B cell (primary cell): ENCODE measurements around the gene NAT10. TPM values are rescaled to one million over a fixed set of nuclear protein-coding genes. Genes with fewer than 3 reads are reported as not detected.

Experiments used
- ATAC-seq: fragments of 200-7000 bp; cut with Tn5 transposase; one replicate; pipeline ENCODE4 v1.10.0; 2021; ENCODE audit warnings: low read depth, mild to moderate bottlenecking, moderate number of reproducible peaks, moderate library complexity
- CTCF ChIA-PET: fragments of 350-600 bp; sonication (Branson Sonifier 250); formaldehyde crosslinking; loops from one replicate; lab custom pipeline; 2021; ENCODE audit warnings: antibody characterized with exemption, inconsistent platforms; lab: Charles Lee
- POLR2A ChIA-PET: fragments of 350-600 bp; sonication (Branson Sonifier 250); formaldehyde crosslinking; loops from one replicate; lab custom pipeline; 2021; ENCODE audit warnings: antibody characterized with exemption; lab: Charles Lee
- DNase-seq: peaks from one replicate; pipeline ENCODE4 v3.0.0; 2013
- H2AFZ ChIP-seq: 2 replicates; pipeline ENCODE4 v1.6.1; 2012; ENCODE audit warnings: mild to moderate bottlenecking, low read depth, low read length; ENCODE audit not compliant: insufficient read depth, poor library complexity, severe bottlenecking
- H3K27ac ChIP-seq, 2 donors: 1 replicate in 1 of 2; 2 replicates in 1 of 2; pipeline ENCODE4 v1.5.1; 2012 to 2013; ENCODE audit warnings: low read length in 2 of 2, mild to moderate bottlenecking in 2 of 2, moderate library complexity in 1 of 2
- H3K27me3 ChIP-seq, 4 experiments: fragments of 200-600 bp in 1 of 4; sonication (generic) in 1 of 4; replicated peaks in 1 of 4; 1 replicate in 2 of 4; 2 replicates in 2 of 4; pipeline versions ENCODE4 v1.6.1 to v1.7.0; 2013 to 2016; ENCODE audit warnings: low read length in 3 of 4, mild to moderate bottlenecking in 2 of 4, mixed read lengths in 1 of 4, moderate library complexity in 1 of 4; ENCODE audit not compliant: insufficient read depth in 4 of 4, control insufficient read depth in 3 of 4; ENCODE audit errors: control extremely low read depth in 1 of 4
- H3K36me3 ChIP-seq, 2 experiments: replicated peaks in 1 of 2; 1 replicate in 1 of 2; 2 replicates in 1 of 2; pipeline versions ENCODE4 v1.6.1 to v1.7.1; 2013; ENCODE audit warnings: low read length in 1 of 2; ENCODE audit not compliant: insufficient read depth in 2 of 2, control insufficient read depth in 1 of 2; ENCODE audit errors: control extremely low read depth in 1 of 2, extremely low read depth in 1 of 2
- H3K4me1 ChIP-seq, 2 donors: fragments of 200-600 bp in 1 of 2; sonication (generic) in 1 of 2; 1 replicate in 1 of 2; 2 replicates in 1 of 2; pipeline versions ENCODE4 v1.5.1 to v1.6.1; 2013 to 2017; ENCODE audit warnings: low read length in 2 of 2; ENCODE audit not compliant: control insufficient read depth in 2 of 2, insufficient read depth in 2 of 2
- H3K4me2 ChIP-seq: replicated peaks from 2 replicates; pipeline ENCODE3; 2012; ENCODE audit warnings: mild to moderate bottlenecking, low read depth, low read length; ENCODE audit not compliant: poor library complexity, severe bottlenecking
- H3K4me3 ChIP-seq, 5 experiments: fragments of 200-600 bp in 1 of 5; sonication (generic) in 1 of 5; 1 replicate in 3 of 5; 2 replicates in 2 of 5; pipeline versions ENCODE4 v1.5.1 to v1.7.0; 2011 to 2016; ENCODE audit warnings: low read length in 4 of 5, mild to moderate bottlenecking in 4 of 5, low read depth in 2 of 5, control low read depth in 1 of 5, moderate library complexity in 1 of 5; ENCODE audit not compliant: insufficient read depth in 1 of 5; ENCODE audit errors: control extremely low read depth in 1 of 5, extremely low read depth in 1 of 5
- H3K79me2 ChIP-seq: fragments of 200-600 bp; sonication (generic); one replicate; pipeline ENCODE4 v1.6.0; 2016; ENCODE audit warnings: low read length; ENCODE audit not compliant: control insufficient read depth, insufficient read depth
- H3K9ac ChIP-seq: fragments of 200-600 bp; sonication (generic); 2 replicates; pipeline ENCODE4 v1.6.1; 2017; ENCODE audit warnings: mild to moderate bottlenecking, low read length, moderate library complexity
- H3K9me3 ChIP-seq, 3 donors: one replicate each; pipeline versions ENCODE4 v1.6.1 to v1.7.1; 2013; ENCODE audit warnings: low read length in 2 of 3; ENCODE audit not compliant: control insufficient read depth in 2 of 3, insufficient read depth in 1 of 3; ENCODE audit errors: control extremely low read depth in 1 of 3
- H4K20me1 ChIP-seq: 2 replicates; pipeline ENCODE4 v1.6.0; 2012; ENCODE audit warnings: mild to moderate bottlenecking, low read length; ENCODE audit not compliant: insufficient read depth, control insufficient read depth, poor library complexity, severe bottlenecking
- H3K27ac Mint-ChIP-seq: one replicate; pipeline ENCODE4 v1.8.0; 2021; ENCODE audit warnings: mixed read lengths
- H3K27me3 Mint-ChIP-seq: one replicate; pipeline ENCODE4 v1.8.0; 2021; ENCODE audit warnings: mixed read lengths
- H3K4me1 Mint-ChIP-seq: one replicate; pipeline ENCODE4 v1.8.0; 2021; ENCODE audit warnings: mixed read lengths
- H3K4me3 Mint-ChIP-seq: one replicate; pipeline ENCODE4 v1.8.0; 2021; ENCODE audit warnings: mixed read lengths
- H3K9me3 Mint-ChIP-seq: one replicate; pipeline ENCODE4 v1.8.0; 2022; ENCODE audit warnings: mixed read lengths; ENCODE audit not compliant: insufficient read depth
- EZH2 ChIP-seq: IDR thresholded peaks from 2 replicates; pipeline ENCODE4 v1.6.1; 2012; ENCODE audit warnings: borderline replicate concordance, low read depth, mild to moderate bottlenecking, moderate library complexity, low read length; ENCODE audit not compliant: insufficient read depth, poor library complexity, severe bottlenecking
- WGBS: methylation state at CpG from one replicate; pipeline ENCODE4 v1.1.5; 2013; ENCODE audit warnings: missing lambda C conversion rate; ENCODE audit not compliant: insufficient coverage; 5-methylcytosine and 5-hydroxymethylcytosine counted together
- intact Hi-C: fragments of 100-400 bp; cut with micrococcal nuclease; formaldehyde crosslinking; loops from one replicate; pipeline ENCODE4 v1.10.0; 2022
- polyA plus RNA-seq: library from polyadenylated mRNA; depleted of rRNA; stranded (reverse); fragments of >200 nt; gene quantifications from 2 replicates; pipeline ENCODE4 v1.2.3, GENCODE V29; 2012
- total RNA-seq, 2 donors: library from RNA; stranded (reverse); fragments of 120-200 nt in 1 of 2; gene quantifications; 1 replicate in 1 of 2; 2 replicates in 1 of 2; pipeline versions ENCODE4 v1.2.3 to v1.2.4, GENCODE V29; 2013 to 2022
- TF ChIP-seq, protein P1 (sequence below): fragments of 200-600 bp; IDR thresholded peaks from one replicate; pipeline ENCODE4 v1.8.0; 2022; ENCODE audit warnings: antibody characterized with exemption, mild to moderate bottlenecking

The NAT10 gene
- total and polyA plus RNA-seq, 2 donors (not counting 1 experiment from before 2014, with no cell fraction given): 24.9 to 73.5 TPM

DNA sequence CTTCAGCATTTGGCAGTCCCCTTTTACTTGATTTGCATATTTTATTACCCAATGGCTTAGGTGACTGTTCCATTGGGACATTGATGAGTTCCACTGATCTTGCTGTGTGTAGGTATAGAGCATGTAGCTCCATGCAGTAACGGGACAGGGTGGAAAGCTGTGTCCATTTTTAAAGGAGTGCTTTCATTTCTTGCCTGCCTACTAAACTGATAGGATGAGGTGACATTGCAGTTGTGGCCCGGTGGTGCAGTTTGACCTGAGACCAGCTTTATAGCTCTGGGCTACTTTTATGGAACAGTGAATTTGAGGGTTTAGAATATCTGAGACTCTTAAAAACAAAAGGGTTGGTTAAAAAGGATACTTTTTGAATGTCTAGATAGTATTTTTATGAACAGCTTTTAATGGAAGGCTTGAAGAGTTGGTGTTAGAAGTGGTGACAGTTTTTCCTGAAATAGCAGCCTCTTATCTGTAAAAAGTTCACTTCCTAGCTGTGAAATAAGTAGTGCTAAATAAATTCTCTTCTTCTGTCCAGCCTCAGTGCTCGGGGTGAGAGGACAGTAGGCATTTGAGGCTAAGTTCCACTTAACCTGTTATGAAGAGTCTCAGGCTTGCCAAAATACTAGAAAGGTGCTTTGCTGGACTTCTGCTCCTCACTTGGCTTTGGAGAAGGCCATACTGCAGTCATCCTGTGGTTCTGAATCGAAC is 27.0 kb downstream of the NAT10 start:
- Histone ChIP-seq H3K79me2 (no peaks in the 10 kb centered on the region), H3K9me3 (no peaks in the 10 kb centered on the region), H3K4me3 (no peak overlapping the region), H3K27me3 (no peaks in the 10 kb centered on the region), H4K20me1 (no peaks in the 10 kb centered on the region), H3K36me3 (peaks cover 4 to 76% of the 10 kb centered on the region in 2 experiments), H3K4me2 (no peak overlapping the region), H3K4me1 (no peaks in the 10 kb centered on the region), H2AFZ (no peak overlapping the region), H3K27ac (no peak overlapping the region), H3K9ac (no peak overlapping the region)
- H3K9me3 Mint-ChIP-seq: no peaks in the 10 kb centered on the region
- WGBS: 93% methylated on average over 3 of the region's 4 CpGs
- DNase-seq (no peak), ATAC-seq (no peak)
- POLR2A ChIA-PET: no interaction called here
- H3K4me3 Mint-ChIP-seq: no peak overlapping the region
- H3K27ac Mint-ChIP-seq: no peak overlapping the region
- no peaks in the 10 kb centered on the region for H3K4me1 Mint-ChIP-seq
- intact Hi-C loops: no loop called here
- CTCF ChIA-PET: no interaction called here
- H3K27me3 Mint-ChIP-seq: no peaks in the 10 kb centered on the region
- TF ChIP-seq, protein P1, sequence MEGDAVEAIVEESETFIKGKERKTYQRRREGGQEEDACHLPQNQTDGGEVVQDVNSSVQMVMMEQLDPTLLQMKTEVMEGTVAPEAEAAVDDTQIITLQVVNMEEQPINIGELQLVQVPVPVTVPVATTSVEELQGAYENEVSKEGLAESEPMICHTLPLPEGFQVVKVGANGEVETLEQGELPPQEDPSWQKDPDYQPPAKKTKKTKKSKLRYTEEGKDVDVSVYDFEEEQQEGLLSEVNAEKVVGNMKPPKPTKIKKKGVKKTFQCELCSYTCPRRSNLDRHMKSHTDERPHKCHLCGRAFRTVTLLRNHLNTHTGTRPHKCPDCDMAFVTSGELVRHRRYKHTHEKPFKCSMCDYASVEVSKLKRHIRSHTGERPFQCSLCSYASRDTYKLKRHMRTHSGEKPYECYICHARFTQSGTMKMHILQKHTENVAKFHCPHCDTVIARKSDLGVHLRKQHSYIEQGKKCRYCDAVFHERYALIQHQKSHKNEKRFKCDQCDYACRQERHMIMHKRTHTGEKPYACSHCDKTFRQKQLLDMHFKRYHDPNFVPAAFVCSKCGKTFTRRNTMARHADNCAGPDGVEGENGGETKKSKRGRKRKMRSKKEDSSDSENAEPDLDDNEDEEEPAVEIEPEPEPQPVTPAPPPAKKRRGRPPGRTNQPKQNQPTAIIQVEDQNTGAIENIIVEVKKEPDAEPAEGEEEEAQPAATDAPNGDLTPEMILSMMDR: no peak
- TF ChIP-seq EZH2: no peak

DNA sequence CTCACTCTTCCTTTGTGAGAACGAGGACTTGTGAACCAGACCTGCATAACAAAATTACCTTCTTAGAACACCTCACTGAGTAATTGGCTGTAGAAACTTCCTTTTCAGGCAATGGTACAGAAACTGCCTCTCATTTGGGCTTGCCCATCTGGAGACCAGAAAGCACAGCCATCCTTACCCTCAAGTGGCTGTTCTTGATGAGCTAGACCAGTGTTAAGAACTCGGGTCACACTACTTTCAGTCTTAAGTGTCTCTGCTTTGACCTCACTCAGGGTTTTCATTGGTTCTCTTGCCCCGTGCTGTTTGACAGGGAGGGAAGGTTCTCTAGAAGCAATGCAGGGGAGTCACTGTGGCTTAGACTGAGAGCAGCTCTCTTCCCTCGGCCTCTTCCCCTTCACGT is 29.3 kb downstream of the NAT10 start:
- no peak overlapping the region for H3K4me3 ChIP-seq
- H3K9me3 Mint-ChIP-seq: no peaks in the 10 kb centered on the region
- no peak overlapping the region for H3K27ac ChIP-seq
- no peaks in the 10 kb centered on the region for H3K9me3 ChIP-seq
- H3K36me3 ChIP-seq: peaks cover 4 to 84% of the 10 kb centered on the region in 2 experiments
- no peaks in the 10 kb centered on the region for H3K4me1 ChIP-seq
- H3K27me3 ChIP-seq: no peaks in the 10 kb centered on the region
- no peak overlapping the region for H3K4me3 Mint-ChIP-seq
- H3K27ac Mint-ChIP-seq: no peak overlapping the region
- no peaks in the 10 kb centered on the region for H3K27me3 Mint-ChIP-seq
- CTCF ChIA-PET: interaction anchor here (1.4 kb wide), 1 partner anchor 358 kb away, joined by 3 read pairs; no protein-coding TSS in a partner anchor
- H4K20me1 ChIP-seq: no peaks in the 10 kb centered on the region
- intact Hi-C loops: no loop called here
- WGBS: 70% methylated on average over 3 of the region's 5 CpGs
- no peaks in the 10 kb centered on the region for H3K4me1 Mint-ChIP-seq
- no peak for TF ChIP-seq EZH2
- TF ChIP-seq, protein P1: no peak
- no peaks in the 10 kb centered on the region for H3K79me2 ChIP-seq
- DNase-seq (no peak), ATAC-seq (no peak)
- no peak overlapping the region for H3K9ac ChIP-seq
- POLR2A ChIA-PET: no interaction called here
- no peak overlapping the region for H2AFZ ChIP-seq
- no peak overlapping the region for H3K4me2 ChIP-seq
